AG20443 (cell line): ENCODE data around the gene BRD4.

Experiments
- DNase-seq: peaks from one replicate; pipeline ENCODE4 v3.0.0; 2012; ENCODE audit warnings: low spot score, mixed read lengths

BRD4 gene

GRCh38 chr19:15194938-15195337 is 137.4 kb downstream of the BRD4 start:
- DNase-seq, result peak; percentile 77

- DNase-seq, result no peak
Measured at GRCh38 chr19:15191982-15192381, 140.4 kb downstream of the BRD4 start.

GRCh38 chr19:15191514-15191913 is 140.8 kb downstream of the BRD4 start:
- no peak for DNase-seq

- no peak for DNase-seq
Measured at GRCh38 chr19:15188851-15189250, 143.5 kb downstream of the BRD4 start.

- peak; percentile 49 for DNase-seq
Measured at GRCh38 chr19:15187026-15188007, 145.0 kb downstream of the BRD4 start.
